Activated CD4-positive, alpha-beta T cell treated with anti-CD3 and anti-CD28 coated beads for 1 hour (primary cell): ENCODE results near the gene CYB5R3.
A peak's percentile ranks its signal among the peaks of the same experiment; 100 is the strongest.

Experiments used
- DNase-seq: peaks from one replicate; pipeline ENCODE4 v3.0.0-alpha.2; 2020

The CYB5R3 gene

GRCh38 chr22:42649246-42650099 lies at the start of gene CYB5R3:
CYB5R3 (minus strand) TSS chr22:42649392; CDS start chr22:42649315, 77 bp downstream.
- peak; percentile 64 for DNase-seq

GRCh38 chr22:42697542-42698013 lies 48.4 kb upstream of the CYB5R3 start:
- DNase-seq: no peak

GRCh38 chr22:42696331-42696967 lies 47.3 kb upstream of the CYB5R3 start:
- no peak for DNase-seq

GRCh38 chr22:42695294-42695693 lies 46.1 kb upstream of the CYB5R3 start:
- no peak for DNase-seq

GRCh38 chr22:42693763-42694683 lies 44.8 kb upstream of the CYB5R3 start:
- no peak for DNase-seq

GRCh38 chr22:42693055-42693762 lies 44.0 kb upstream of the CYB5R3 start:
- DNase-seq: no peak

GRCh38 chr22:42692239-42693054 lies 43.3 kb upstream of the CYB5R3 start:
- DNase-seq: no peak

GRCh38 chr22:42691440-42691839 lies 42.2 kb upstream of the CYB5R3 start:
- no peak for DNase-seq

GRCh38 chr22:42688241-42689211 lies 39.3 kb upstream of the CYB5R3 start:
- DNase-seq: no peak

- DNase-seq: no peak
Observed at GRCh38 chr22:42686756-42687491, 37.7 kb upstream of the CYB5R3 start.

GRCh38 chr22:42685941-42686653 lies 36.9 kb upstream of the CYB5R3 start:
- DNase-seq: no peak

- no peak for DNase-seq
Observed at GRCh38 chr22:42684462-42685195, 35.4 kb upstream of the CYB5R3 start.

GRCh38 chr22:42683578-42684283 lies 34.5 kb upstream of the CYB5R3 start:
- DNase-seq: no peak

GRCh38 chr22:42682113-42682851 lies 33.1 kb upstream of the CYB5R3 start:
- no peak for DNase-seq

- no peak for DNase-seq
Observed at GRCh38 chr22:42680648-42681047, 31.5 kb upstream of the CYB5R3 start.

- no peak for DNase-seq
Observed at GRCh38 chr22:42679691-42680090, 30.5 kb upstream of the CYB5R3 start.

GRCh38 chr22:42678894-42679293 lies 29.7 kb upstream of the CYB5R3 start:
- no peak for DNase-seq
